Duodenal mucosa (tissue), 2 donors: ENCODE measurements around the gene WNT2.

Experiments used
- H3K27ac ChIP-seq: one replicate; pipeline ENCODE4 v1.7.0; 2013; ENCODE audit warnings: low read depth, low read length
- H3K27me3 ChIP-seq, 2 donors: one replicate each; pipeline ENCODE4 v1.7.0; 2013; ENCODE audit warnings: low read length in 2 of 2, control low read depth in 1 of 2; ENCODE audit not compliant: insufficient read depth in 2 of 2, control insufficient read depth in 1 of 2
- H3K36me3 ChIP-seq, 2 donors: one replicate each; pipeline ENCODE4 v1.7.0; 2013; ENCODE audit warnings: low read length in 2 of 2, control low read depth in 1 of 2; ENCODE audit not compliant: insufficient read depth in 2 of 2, control insufficient read depth in 1 of 2
- H3K4me1 ChIP-seq, 2 donors: one replicate each; pipeline ENCODE4 v1.7.0; 2013; ENCODE audit warnings: low read length in 2 of 2, control low read depth in 1 of 2; ENCODE audit not compliant: insufficient read depth in 2 of 2, control insufficient read depth in 1 of 2
- H3K4me3 ChIP-seq, 2 donors: one replicate each; pipeline ENCODE4 v1.7.0; 2013; ENCODE audit warnings: low read length in 2 of 2, low read depth in 1 of 2
- H3K9ac ChIP-seq, 2 donors: one replicate each; pipeline ENCODE4 v1.7.0; 2013; ENCODE audit warnings: low read length in 2 of 2, low read depth in 1 of 2
- H3K9me3 ChIP-seq, 2 donors: one replicate each; pipeline ENCODE4 v1.7.0; 2013; ENCODE audit warnings: low read length in 2 of 2, control low read depth in 1 of 2; ENCODE audit not compliant: control insufficient read depth in 1 of 2

The WNT2 gene

DNA sequence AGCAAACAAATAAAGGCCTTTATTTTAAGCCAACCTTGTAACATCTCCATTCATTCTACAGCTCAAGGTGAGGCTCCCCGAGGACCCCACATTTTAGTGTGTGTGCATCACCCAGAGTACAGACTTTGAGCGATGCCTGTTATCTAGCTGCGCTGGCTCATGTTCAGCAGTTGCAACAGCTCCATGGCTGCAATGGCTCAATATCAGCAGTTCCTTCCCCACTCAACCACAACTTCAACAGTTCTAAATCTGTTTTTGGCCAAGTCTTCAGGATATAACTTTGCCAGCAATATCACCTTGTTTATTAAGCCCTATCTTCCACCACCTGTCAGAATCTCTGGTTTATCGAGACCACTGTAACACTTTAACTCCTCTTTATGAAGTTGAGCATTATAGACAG lies 95.8 kb downstream of the WNT2 start:
- Histone ChIP-seq H3K9ac (no peak overlapping the region), H3K4me3 (no peak overlapping the region), H3K27ac (no peak overlapping the region), H3K4me1 (no peaks in the 10 kb centered on the region), H3K9me3 (no peaks in the 10 kb centered on the region), H3K36me3 (peaks cover under 1 to 11% of the 10 kb centered on the region in 2 donors), H3K27me3 (no peaks in the 10 kb centered on the region)

DNA sequence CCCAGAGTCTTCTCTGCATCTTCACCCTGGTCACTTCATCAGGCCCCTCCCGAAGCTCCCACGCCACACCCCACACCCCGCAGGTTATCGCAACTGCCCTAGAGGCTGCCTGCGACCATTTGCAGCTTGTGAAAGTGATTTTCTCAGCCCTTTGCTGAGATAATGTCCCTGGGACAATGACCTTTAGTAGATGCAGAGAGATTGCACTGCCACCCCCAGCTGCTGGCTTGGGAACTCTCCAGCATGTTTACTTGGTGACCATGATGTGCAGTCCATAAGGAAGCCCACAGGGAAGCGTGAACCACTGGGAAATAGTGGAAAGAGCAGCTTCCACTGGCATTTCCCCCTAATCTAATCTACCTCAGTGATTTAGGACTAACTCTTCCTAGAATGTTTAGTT lies 97.3 kb downstream of the WNT2 start:
- no peak overlapping the region for H3K27ac ChIP-seq
- H3K4me1 ChIP-seq, result no peaks in the 10 kb centered on the region
- peaks cover 3 to 18% of the 10 kb centered on the region in 2 donors for H3K36me3 ChIP-seq

More for the DNA sequence above, 97.3 kb downstream of the WNT2 start:
- H3K9me3 ChIP-seq, result no peaks in the 10 kb centered on the region
- no peak overlapping the region for H3K4me3 ChIP-seq
- H3K27me3 ChIP-seq, result no peaks in the 10 kb centered on the region
- no peak overlapping the region for H3K9ac ChIP-seq
